ENCODE results near the gene LPAR2. TPM values are rescaled to one million over a fixed set of nuclear protein-coding genes. Genes with fewer than 3 reads are reported as not detected.

Gene LPAR2
- total and polyA plus RNA-seq, 2 donors (not counting 3 experiments of a cell fraction or from before 2014, with no cell fraction given), result 4.7 to 5.0 TPM

DNA sequence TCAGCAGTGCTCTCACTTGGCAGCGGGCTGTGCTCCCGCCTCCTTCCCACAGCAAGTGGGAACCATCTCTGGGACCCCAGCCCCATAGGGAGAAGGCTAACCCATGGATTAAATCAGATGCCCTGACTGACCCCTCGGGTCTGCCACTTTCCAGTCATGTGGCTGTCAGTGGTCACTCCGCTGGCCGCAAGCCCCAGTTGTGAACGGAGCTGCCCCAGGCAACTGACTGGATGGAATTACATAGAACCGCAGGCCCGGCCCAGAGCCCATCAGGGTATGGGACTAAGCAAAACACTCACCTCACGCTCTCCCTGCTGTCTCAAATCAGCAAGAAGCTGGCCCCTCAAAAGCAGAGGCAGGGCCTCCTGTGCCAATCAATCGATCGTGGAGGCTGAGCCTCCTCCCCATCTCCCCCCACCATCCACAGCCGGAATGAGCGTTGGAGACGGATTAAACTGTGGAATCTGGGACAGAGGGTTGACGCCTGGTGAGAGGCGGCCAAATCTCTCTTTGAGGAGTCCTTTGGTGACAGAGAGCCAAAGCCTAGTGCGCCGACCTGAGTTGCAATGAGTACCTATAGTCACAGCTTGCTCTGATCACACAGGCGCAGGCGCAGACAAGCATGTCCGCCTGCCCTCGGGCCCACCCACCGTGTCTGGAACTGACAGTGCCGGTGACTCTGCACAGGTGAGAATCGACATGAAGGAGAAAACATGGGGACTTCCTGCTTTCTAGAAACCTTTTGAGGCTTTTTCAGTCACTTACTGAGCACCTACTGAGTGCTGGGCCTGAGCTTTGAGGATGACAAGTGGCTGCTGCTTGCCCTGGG lies 48.3 kb downstream of the LPAR2 start:
- Histone ChIP-seq H3K9me1 (replicated peaks; ENCODE audit: control insufficient read depth, extremely low read depth, insufficient read depth, low read length) (no peaks in the 10 kb centered on the region), H3K4me1 (ENCODE audit: control insufficient read depth, extremely low read depth, insufficient read depth, low read length) (no peaks in the 10 kb centered on the region), H3K9ac (replicated peaks; ENCODE audit: extremely low read depth, insufficient read depth, low read length) (no peak overlapping the region), H2AFZ (ENCODE audit: low read depth, low read length) (no peak overlapping the region), H3K9me3 (replicated peaks; ENCODE audit: control insufficient read depth, insufficient read depth, low read length) (no peaks in the 10 kb centered on the region), H3K27me3 (ENCODE audit: control insufficient read depth in 2 of 2, insufficient read depth in 2 of 2, low read length in 2 of 2) (no peaks in the 10 kb centered on the region), H4K20me1 (replicated peaks; ENCODE audit: control insufficient read depth, extremely low read depth, insufficient read depth, low read length) (no peaks in the 10 kb centered on the region), H3K36me3 (ENCODE audit: control insufficient read depth in 2 of 2, extremely low read depth in 1 of 2, insufficient read depth in 2 of 2, low read length in 2 of 2) (no peaks in the 10 kb centered on the region), H3K4me2 (ENCODE audit: insufficient read depth, low read length) (no peak overlapping the region), H3K4me3 (replicated peaks in 1 of 3; ENCODE audit: insufficient read depth in 1 of 3, low read depth in 1 of 3, low read length in 3 of 3) (no peak overlapping the region), H3K79me2 (ENCODE audit: control insufficient read depth, insufficient read depth, low read length) (no peaks in the 10 kb centered on the region), H3K27ac (ENCODE audit: insufficient read depth, low read depth, low read length) (no peak overlapping the region)
- BruUV-seq (replicated peaks), result no TSS peak
- FAIRE-seq, result no peak
- TF ChIP-seq POLR2A (IDR thresholded peaks at IDR 0.05; ENCODE audit: low read depth, low read length) (no peak), POLR2AphosphoS5 (IDR thresholded peaks at IDR 0.05; ENCODE audit: insufficient read depth, low read depth, low read length) (no peak), CTCF (IDR thresholded peaks at IDR 0.05; ENCODE audit: extremely low read depth in 1 of 2, insufficient read depth in 1 of 2, low read depth in 1 of 2, low read length in 2 of 2) (no peak), JUN (IDR thresholded peaks at IDR 0.05; ENCODE audit: borderline replicate concordance, insufficient read depth, insufficient read length, low read depth) (no peak), GATA2 (IDR thresholded peaks at IDR 0.05; ENCODE audit: insufficient read depth, insufficient read length, low read depth, low read length) (no peak), MAX (IDR thresholded peaks at IDR 0.05; ENCODE audit: insufficient read depth, insufficient read length) (no peak), MYC (IDR thresholded peaks at IDR 0.05; ENCODE audit: low read depth, low read length) (no peak), FOS (IDR thresholded peaks at IDR 0.05; ENCODE audit: borderline replicate concordance, insufficient read depth, low read length) (no peak), EZH2 (IDR thresholded peaks at IDR 0.05; ENCODE audit: borderline replicate concordance, low read depth, low read length, severe bottlenecking) (no peak)
- POLR2A ChIA-PET, result no interaction called here
- intact Hi-C loops (cut with micrococcal nuclease) (no loop called here), dilution Hi-C loops (cut with MboI; ENCODE audit: extremely low pct_ligation_motif_present, low sequenced_read_pairs) (no loop called here)
- CTCF ChIA-PET, result no interaction called here
- no peak for DNase-seq (ENCODE audit: low read depth, low spot score)

Data from endothelial cell of umbilical vein (primary cell).